GM12878 (cell line): ENCODE data around the gene C16orf78. TPM values are rescaled to one million over a fixed set of nuclear protein-coding genes. Genes with fewer than 3 reads are reported as not detected.

Experiments
- ATAC-seq: fragments of 200-7000 bp; cut with Tn5 transposase; 3 replicates; pipeline ENCODE4 v1.9.1; 2020; ENCODE audit warnings: mild to moderate bottlenecking, moderate library complexity
- BruUV-seq: library from RNA; stranded (reverse); fragments of 400-500 nt; replicated peaks from 2 replicates; lab custom pipeline; 2021; lab: Mats Ljungman, UMichigan
- CTCF ChIA-PET: fragments of 300-600 bp; sonication (Branson Sonifier 250); formaldehyde crosslinking; extraction: SDS; loops from one replicate; lab custom pipeline; 2021; ENCODE audit warnings: inconsistent platforms; lab: Yijun Ruan, JAX
- POLR2A ChIA-PET: fragments of 350-600 bp; formaldehyde crosslinking; extraction: SDS; loops from one replicate; lab custom pipeline; 2021; ENCODE audit warnings: inconsistent platforms; lab: Charles Lee
- RAD21 ChIA-PET: fragments of 300-600 bp; sonication (Branson Sonifier 250); formaldehyde crosslinking; loops from one replicate; lab custom pipeline; 2023; ENCODE audit warnings: antibody characterized with exemption; ENCODE audit not compliant: unreplicated experiment; lab: Charles Lee
- SMC1A ChIA-PET: fragments of 300-600 bp; sonication (Branson Sonifier 250); formaldehyde crosslinking; loops from one replicate; lab custom pipeline; 2023; ENCODE audit not compliant: unreplicated experiment, uncharacterized antibody; lab: Charles Lee
- DNase-seq: peaks from one replicate; pipeline ENCODE4 v3.0.0-alpha.2; 2011; ENCODE audit warnings: low read depth, low spot score
- FAIRE-seq: peaks from 3 replicates; lab custom pipeline; 2011; peaks lifted over from hg19 to GRCh38; lab: Jason Lieb, UNC
- H2AFZ ChIP-seq: 2 replicates; pipeline ENCODE4 v1.6.0; 2011; ENCODE audit warnings: low read depth, low read length, control low read depth; ENCODE audit not compliant: control insufficient read depth
- H3K27ac ChIP-seq: 2 replicates; pipeline ENCODE4 v1.5.1; 2011; ENCODE audit warnings: control low read depth; ENCODE audit not compliant: control insufficient read depth, insufficient read depth
- H3K27me3 ChIP-seq, 2 experiments: replicated peaks in 1 of 2; 2 replicates each; pipeline versions ENCODE4 v1.6.0 to v1.6.1; 2011; ENCODE audit warnings: low read length in 1 of 2; ENCODE audit not compliant: control insufficient read depth in 2 of 2, insufficient read depth in 2 of 2
- H3K36me3 ChIP-seq, 2 experiments: 2 replicates each; pipeline ENCODE4 v1.5.1; 2011; ENCODE audit warnings: low read length in 1 of 2; ENCODE audit not compliant: control insufficient read depth in 2 of 2, insufficient read depth in 2 of 2
- H3K4me1 ChIP-seq: 2 replicates; pipeline ENCODE4 v1.6.1; 2011; ENCODE audit warnings: mild to moderate bottlenecking, low read length, moderate library complexity, mixed read lengths; ENCODE audit not compliant: control insufficient read depth, insufficient read depth
- H3K4me2 ChIP-seq: 2 replicates; pipeline ENCODE4 v1.6.0; 2011; ENCODE audit warnings: control low read depth; ENCODE audit not compliant: control insufficient read depth, insufficient read depth
- H3K4me3 ChIP-seq: fragments of 200-600 bp; sonication (generic); 2 replicates; pipeline ENCODE4 v1.5.1; 2016
- H3K79me2 ChIP-seq: 2 replicates; pipeline ENCODE4 v1.6.0; 2011; ENCODE audit warnings: low read length; ENCODE audit not compliant: control insufficient read depth, insufficient read depth
- H3K9ac ChIP-seq: 2 replicates; pipeline ENCODE4 v1.8.0; 2011; ENCODE audit warnings: low read length, control low read depth, mixed read lengths; ENCODE audit not compliant: control insufficient read depth, insufficient read depth
- H3K9me3 ChIP-seq: replicated peaks from 3 replicates; pipeline ENCODE4 v1.5.1; 2011; ENCODE audit warnings: mild to moderate bottlenecking, low read length; ENCODE audit not compliant: control insufficient read depth, insufficient read depth
- H4K20me1 ChIP-seq: 2 replicates; pipeline ENCODE4 v1.6.0; 2011; ENCODE audit not compliant: control insufficient read depth, insufficient read depth
- GABPA ChIP-seq: IDR thresholded peaks from 2 replicates; pipeline ENCODE4 v1.6.1; 2014; ENCODE audit warnings: antibody characterized with exemption, low read depth, mild to moderate bottlenecking, inconsistent platforms
- HCFC1 ChIP-seq: fragments of 150-350 bp; IDR thresholded peaks from 2 replicates; pipeline ENCODE4 v1.6.1; 2014; ENCODE audit warnings: low read length
- NR2F1 ChIP-seq: fragments of 450-650 bp; conservative IDR thresholded peaks from 2 replicates; pipeline ENCODE4 v1.6.1; 2017; ENCODE audit warnings: mild to moderate bottlenecking
- PAX5 ChIP-seq: IDR thresholded peaks from 2 replicates; pipeline ENCODE4 v1.6.1; 2011; ENCODE audit warnings: low read depth, low read length, borderline replicate concordance
- RCOR1 ChIP-seq: conservative IDR thresholded peaks from 2 replicates; pipeline ENCODE4 v1.6.1; 2012; ENCODE audit warnings: low read depth, low read length, improper control_type of control experiment
- TCF12 ChIP-seq: IDR thresholded peaks from 2 replicates; pipeline ENCODE4 v1.6.1; 2011; ENCODE audit warnings: low read depth, mild to moderate bottlenecking, low read length
- YY1 ChIP-seq: IDR thresholded peaks from 2 replicates; pipeline ENCODE4 v1.6.1; 2011; ENCODE audit warnings: low read depth, mild to moderate bottlenecking, low read length
- ZNF207 ChIP-seq: fragments of 450-650 bp; IDR thresholded peaks from 2 replicates; pipeline ENCODE4 v1.6.1; 2014; ENCODE audit warnings: antibody characterized with exemption, mild to moderate bottlenecking, borderline replicate concordance
- WGBS: methylation state at CpG from one replicate; pipeline ENCODE4 v1.1.6; 2016; ENCODE audit warnings: low lambda C conversion rate; ENCODE audit not compliant: insufficient replicate concordance, insufficient coverage; ENCODE audit errors: missing lambda C conversion rate; 5-methylcytosine and 5-hydroxymethylcytosine counted together
- in situ Hi-C: fragments of 300-500 bp; cut with MboI; formaldehyde crosslinking; loops from 9 replicates; pipeline ENCODE4 v1.14.3; 2018; ENCODE audit warnings: mixed read lengths
- intact Hi-C: fragments of 100-400 bp; cut with micrococcal nuclease; formaldehyde crosslinking; loops from one replicate; pipeline ENCODE4 v1.14.2; 2022; ENCODE audit not compliant: unreplicated experiment
- polyA plus RNA-seq, 11 experiments: library from polyadenylated mRNA; depleted of rRNA in 4 of 11; unstranded in 6 of 11; stranded (reverse) in 5 of 11; fragments of >200 nt; fragmentation: Nextera tagmentation in 4 of 11; fragmentation: Illumina TruSeq in 1 of 11; extraction: Ambion mirVana in 4 of 11; extraction: Trizol in 1 of 11; gene quantifications; 1 replicate in 1 of 11; 2 replicates in 10 of 11; pipeline versions ENCODE4 v1.2.1 to v1.2.3, GENCODE V29; 2011 to 2016; ENCODE audit warnings: inconsistent platforms in 2 of 11, missing spikeins in 2 of 11, low read depth in 1 of 11
- total RNA-seq, 4 experiments: library from RNA; depleted of rRNA in 3 of 4; stranded (reverse); fragments of >200 nt in 3 of 4; fragmentation: Illumina TruSeq in 1 of 4; extraction: Trizol in 1 of 4; gene quantifications; 2 replicates each; pipeline versions ENCODE4 v1.2.1 to v1.2.3, GENCODE V29; 2013 to 2021
- TF ChIP-seq, protein P1 (sequence below): IDR thresholded peaks from 2 replicates; pipeline ENCODE4 v1.6.1; 2011; ENCODE audit warnings: borderline replicate concordance, low read depth, mild to moderate bottlenecking, moderate library complexity, low read length; ENCODE audit not compliant: insufficient read depth, poor library complexity, severe bottlenecking

Gene C16orf78
- total and polyA plus RNA-seq, 10 of the 15 experiments (the other 5 are each of a cell fraction or from before 2014, with no cell fraction given), result not detected

DNA sequence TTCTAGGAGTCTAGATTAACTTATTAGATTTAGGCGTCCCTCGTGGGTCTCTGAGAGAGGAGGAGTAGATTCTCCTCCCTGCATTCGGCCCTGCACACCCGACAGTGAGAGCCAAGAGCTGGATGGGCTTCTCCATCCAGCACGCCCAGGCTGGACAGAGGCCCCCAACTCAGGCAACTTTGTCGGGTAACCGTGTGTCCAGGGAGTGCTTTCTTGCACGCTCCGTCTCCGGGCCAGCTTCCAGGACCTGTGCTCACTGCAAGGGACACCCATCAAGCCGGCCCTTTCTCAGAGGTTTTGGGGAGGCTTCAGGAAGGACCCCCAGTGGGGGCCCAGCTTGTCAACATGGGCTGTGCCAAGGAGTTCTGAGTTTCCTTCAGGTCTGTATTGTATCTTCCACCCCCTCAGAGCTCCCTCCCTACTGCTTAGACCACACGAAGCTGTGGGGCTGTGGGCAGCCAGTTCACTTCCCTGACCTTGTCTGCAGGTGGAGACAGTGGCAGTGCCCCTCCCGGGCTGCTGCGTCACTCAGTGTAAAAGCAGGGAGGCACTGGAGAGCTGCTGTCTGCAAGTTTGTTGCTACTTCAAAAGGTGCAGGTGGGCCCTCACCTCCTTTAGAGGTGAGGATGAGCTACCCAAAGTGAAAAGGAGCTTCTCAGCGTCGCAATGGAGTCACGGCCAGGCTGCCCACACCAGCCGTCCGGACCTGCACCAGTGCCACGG, 24.0 kb upstream of the C16orf78 start:
- H3K36me3 ChIP-seq, result no peaks in the 10 kb centered on the region
- intact Hi-C loops (loop anchor here (1.0 kb wide), 1 partner anchor 662 kb away; no protein-coding TSS in a partner anchor), in situ Hi-C loops (no loop called here)
- no peak overlapping the region for H3K4me3 ChIP-seq
- H2AFZ ChIP-seq, result no peak overlapping the region
- ChIA-PET RAD21 (interaction anchor here (3.1 kb wide), 1 partner anchor 662 kb away, joined by 12 read pairs; no protein-coding TSS in a partner anchor), CTCF (interaction anchor here (0.7 to 7.2 kb wide), 7 partner anchors 8 to 716 kb away, joined by 3 to 61 read pairs (median 4); no protein-coding TSS in a partner anchor), SMC1A (no interaction called here), POLR2A (no interaction called here)
- no peak overlapping the region for H3K9ac ChIP-seq
- BruUV-seq, result no TSS peak
- no peaks in the 10 kb centered on the region for H3K79me2 ChIP-seq
- no peaks in the 10 kb centered on the region for H4K20me1 ChIP-seq
- 43% methylated on average over 20 of the region's 20 CpGs for WGBS
- no peak for DNase-seq
- TF ChIP-seq, protein P1, sequence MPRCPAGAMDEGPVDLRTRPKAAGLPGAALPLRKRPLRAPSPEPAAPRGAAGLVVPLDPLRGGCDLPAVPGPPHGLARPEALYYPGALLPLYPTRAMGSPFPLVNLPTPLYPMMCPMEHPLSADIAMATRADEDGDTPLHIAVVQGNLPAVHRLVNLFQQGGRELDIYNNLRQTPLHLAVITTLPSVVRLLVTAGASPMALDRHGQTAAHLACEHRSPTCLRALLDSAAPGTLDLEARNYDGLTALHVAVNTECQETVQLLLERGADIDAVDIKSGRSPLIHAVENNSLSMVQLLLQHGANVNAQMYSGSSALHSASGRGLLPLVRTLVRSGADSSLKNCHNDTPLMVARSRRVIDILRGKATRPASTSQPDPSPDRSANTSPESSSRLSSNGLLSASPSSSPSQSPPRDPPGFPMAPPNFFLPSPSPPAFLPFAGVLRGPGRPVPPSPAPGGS, result no peak
- TF ChIP-seq ZNF207, result no peak
- TF ChIP-seq GABPA, result no peak
- TF ChIP-seq TCF12, result no peak
- TF ChIP-seq RCOR1, result no peak
- TF ChIP-seq HCFC1, result no peak
- no peak for TF ChIP-seq NR2F1
- no peak for TF ChIP-seq PAX5
- TF ChIP-seq YY1, result no peak
- H3K4me1 ChIP-seq, result no peaks in the 10 kb centered on the region
- no peaks in the 10 kb centered on the region for H3K9me3 ChIP-seq
- no peak for FAIRE-seq
- ATAC-seq, result no peak; the same call in 2 of the 3 replicates
- H3K27me3 ChIP-seq, result no peaks in the 10 kb centered on the region; a peak in 1 of 4 replicates
- no peak overlapping the region for H3K4me2 ChIP-seq
- H3K27ac ChIP-seq, result no peak overlapping the region
